ENCODE measurements around the gene BNC2. TPM values are rescaled to one million over a fixed set of nuclear protein-coding genes. Genes with fewer than 3 reads are reported as not detected.
"Not testable (repeated sequence)": the region's sequence is repeated elsewhere in the genome, so short reads cannot be mapped to it uniquely, and the experiment has no call there.

BNC2 gene, protein sequence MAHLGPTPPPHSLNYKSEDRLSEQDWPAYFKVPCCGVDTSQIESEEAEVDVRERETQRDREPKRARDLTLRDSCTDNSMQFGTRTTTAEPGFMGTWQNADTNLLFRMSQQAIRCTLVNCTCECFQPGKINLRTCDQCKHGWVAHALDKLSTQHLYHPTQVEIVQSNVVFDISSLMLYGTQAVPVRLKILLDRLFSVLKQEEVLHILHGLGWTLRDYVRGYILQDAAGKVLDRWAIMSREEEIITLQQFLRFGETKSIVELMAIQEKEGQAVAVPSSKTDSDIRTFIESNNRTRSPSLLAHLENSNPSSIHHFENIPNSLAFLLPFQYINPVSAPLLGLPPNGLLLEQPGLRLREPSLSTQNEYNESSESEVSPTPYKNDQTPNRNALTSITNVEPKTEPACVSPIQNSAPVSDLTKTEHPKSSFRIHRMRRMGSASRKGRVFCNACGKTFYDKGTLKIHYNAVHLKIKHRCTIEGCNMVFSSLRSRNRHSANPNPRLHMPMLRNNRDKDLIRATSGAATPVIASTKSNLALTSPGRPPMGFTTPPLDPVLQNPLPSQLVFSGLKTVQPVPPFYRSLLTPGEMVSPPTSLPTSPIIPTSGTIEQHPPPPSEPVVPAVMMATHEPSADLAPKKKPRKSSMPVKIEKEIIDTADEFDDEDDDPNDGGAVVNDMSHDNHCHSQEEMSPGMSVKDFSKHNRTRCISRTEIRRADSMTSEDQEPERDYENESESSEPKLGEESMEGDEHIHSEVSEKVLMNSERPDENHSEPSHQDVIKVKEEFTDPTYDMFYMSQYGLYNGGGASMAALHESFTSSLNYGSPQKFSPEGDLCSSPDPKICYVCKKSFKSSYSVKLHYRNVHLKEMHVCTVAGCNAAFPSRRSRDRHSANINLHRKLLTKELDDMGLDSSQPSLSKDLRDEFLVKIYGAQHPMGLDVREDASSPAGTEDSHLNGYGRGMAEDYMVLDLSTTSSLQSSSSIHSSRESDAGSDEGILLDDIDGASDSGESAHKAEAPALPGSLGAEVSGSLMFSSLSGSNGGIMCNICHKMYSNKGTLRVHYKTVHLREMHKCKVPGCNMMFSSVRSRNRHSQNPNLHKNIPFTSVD
- total RNA-seq: 10 to 100 TPM; 19.0 to 53.6 (median 25.3) TPM

DNA sequence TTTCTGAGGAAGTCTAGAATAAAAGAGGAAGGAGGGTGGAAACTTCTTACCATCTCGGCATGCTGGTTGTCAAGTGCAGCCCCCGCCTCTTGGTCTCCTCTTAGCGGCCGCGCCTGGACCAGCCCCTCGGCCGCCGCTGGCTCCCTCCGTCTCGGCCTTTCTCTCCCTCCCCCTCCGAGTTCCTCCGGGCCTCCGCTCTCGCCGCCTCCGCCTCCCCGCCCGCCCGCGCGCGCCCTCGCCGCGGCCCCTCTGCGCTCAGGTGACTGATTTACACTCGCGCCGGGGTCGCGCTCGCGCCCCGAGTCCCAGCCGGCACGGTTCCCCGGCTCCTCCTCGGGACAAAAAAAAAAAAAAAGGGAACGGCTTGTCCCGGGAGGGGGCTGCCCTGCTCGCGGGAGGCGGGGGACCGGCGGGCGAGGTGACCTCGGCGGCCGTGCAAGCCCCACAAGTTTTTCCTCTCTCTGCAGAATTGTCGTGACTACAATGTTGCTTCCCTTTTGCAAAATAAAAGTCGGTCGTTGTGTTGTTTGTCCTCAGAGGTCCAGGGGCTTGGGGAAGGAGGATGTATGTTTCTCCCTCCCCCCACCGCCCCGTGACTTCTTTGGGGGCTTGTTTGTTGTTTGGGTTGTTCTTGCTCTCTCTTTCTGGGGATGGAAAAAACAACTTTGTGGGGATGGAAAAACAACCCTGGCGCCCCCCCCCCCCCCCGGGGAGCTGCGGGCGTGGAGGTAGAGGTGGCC lies at the start of gene BNC2:
Gene BNC2 (minus strand): TSS at position 75 of the 740 bp plus-strand sequence. CDS start 22 bp downstream, at position 53.
- TF ChIP-seq, protein P1, sequence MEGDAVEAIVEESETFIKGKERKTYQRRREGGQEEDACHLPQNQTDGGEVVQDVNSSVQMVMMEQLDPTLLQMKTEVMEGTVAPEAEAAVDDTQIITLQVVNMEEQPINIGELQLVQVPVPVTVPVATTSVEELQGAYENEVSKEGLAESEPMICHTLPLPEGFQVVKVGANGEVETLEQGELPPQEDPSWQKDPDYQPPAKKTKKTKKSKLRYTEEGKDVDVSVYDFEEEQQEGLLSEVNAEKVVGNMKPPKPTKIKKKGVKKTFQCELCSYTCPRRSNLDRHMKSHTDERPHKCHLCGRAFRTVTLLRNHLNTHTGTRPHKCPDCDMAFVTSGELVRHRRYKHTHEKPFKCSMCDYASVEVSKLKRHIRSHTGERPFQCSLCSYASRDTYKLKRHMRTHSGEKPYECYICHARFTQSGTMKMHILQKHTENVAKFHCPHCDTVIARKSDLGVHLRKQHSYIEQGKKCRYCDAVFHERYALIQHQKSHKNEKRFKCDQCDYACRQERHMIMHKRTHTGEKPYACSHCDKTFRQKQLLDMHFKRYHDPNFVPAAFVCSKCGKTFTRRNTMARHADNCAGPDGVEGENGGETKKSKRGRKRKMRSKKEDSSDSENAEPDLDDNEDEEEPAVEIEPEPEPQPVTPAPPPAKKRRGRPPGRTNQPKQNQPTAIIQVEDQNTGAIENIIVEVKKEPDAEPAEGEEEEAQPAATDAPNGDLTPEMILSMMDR (IDR thresholded peaks at IDR 0.05): no peak
- DNase-seq (ENCODE audit: low spot score): no peak
- ATAC-seq (ENCODE audit: low FRiP score): no peak

- DNase-seq (ENCODE audit: low spot score) (no peak), ATAC-seq (ENCODE audit: low FRiP score) (no peak)
- TF ChIP-seq, protein P1 (IDR thresholded peaks at IDR 0.05): no peak
These were observed 48.5 kb upstream of the BNC2 start for GRCh38 chr9:16918920-16919319.

DNA sequence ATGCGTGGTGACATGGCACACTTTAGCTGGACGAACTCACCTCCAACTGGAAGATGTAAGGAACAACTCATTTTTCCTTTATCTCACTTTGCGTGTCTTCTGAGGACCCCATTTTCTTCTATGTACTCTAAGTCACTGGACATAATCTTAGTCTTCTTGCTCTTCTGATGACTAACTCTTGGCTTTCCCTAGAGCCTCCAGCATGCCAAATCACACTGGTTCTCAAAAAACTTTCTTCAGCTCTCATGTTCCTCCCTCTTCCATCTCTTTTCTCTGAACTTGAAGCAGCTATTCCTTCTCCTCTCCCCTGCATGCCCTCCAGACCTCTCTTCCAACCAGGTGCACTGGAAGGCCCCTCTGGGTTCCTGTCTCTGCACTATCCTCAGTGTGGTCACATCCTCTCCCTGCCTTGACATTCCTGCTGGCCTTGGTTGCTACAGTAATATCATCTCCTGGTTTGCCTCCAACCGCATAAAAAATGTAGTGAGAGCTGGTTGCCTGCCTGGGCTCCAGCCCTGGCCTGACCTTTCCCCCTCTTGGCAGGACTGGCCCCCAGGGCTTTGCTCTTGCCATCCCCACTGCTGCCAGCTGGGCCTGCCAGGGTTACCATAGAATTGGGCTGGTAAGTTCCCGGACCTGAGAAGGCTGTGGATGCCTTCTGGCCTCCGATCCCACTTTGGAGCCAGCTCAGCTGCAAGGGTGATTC lies 44.8 kb upstream of the BNC2 start:
- TF ChIP-seq, protein P1 (IDR thresholded peaks at IDR 0.05): no peak
- ATAC-seq (ENCODE audit: low FRiP score): no peak
- DNase-seq (ENCODE audit: low spot score): no peak

DNA sequence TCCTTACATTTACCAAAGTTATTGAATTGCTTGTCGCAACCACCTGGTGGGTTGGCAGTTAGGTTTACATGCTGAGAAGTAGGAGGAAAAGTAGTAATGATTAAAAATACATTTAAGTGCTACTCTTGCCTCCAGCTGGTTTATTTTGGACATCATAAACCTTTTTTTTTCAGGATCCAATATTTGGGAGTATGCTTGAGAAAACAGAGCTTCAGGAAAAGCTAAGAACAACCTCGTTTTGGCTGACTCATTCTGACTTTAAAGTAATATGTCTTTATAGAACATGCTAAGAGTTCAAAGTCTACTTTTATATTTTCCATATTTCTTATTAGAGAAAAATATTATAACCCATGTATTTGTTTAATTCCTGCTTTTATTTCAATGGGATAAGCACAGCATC lies 41.7 kb upstream of the BNC2 start:
- TF ChIP-seq, protein P1 (IDR thresholded peaks at IDR 0.05): no peak
- ATAC-seq (ENCODE audit: low FRiP score) (no peak), DNase-seq (ENCODE audit: low spot score) (no peak)

DNA sequence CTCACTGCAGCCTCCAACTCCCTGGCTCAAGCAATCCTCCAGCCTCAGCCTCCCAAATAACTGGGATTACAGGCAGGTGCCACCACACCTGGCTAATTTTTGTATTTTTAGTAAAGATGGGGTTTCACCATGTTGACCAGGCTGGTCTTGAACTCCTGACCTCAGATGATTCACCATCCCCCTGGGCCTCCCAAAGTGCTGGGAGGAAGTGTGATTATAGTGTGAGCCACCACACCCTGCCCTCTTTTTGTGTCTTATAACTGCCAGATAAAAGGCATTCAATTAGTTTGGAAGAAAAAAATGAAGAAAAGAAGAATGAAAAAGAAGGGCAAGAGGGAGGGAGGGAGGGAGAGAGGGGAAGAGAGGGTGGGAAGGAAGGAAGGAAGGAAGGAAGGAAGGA lies 37.7 kb upstream of the BNC2 start:
- ATAC-seq (ENCODE audit: low FRiP score); DNase-seq (ENCODE audit: low spot score): not testable (repeated sequence)

- TF ChIP-seq, protein P1 (IDR thresholded peaks at IDR 0.05): no peak
- ATAC-seq (ENCODE audit: low FRiP score): no peak
- no peak for DNase-seq (ENCODE audit: low spot score)
These were observed 34.2 kb upstream of the BNC2 start for GRCh38 chr9:16904655-16905054.
